CMK (cell line): ENCODE data around the gene CEL.
"Not testable (repeated sequence)": the region's sequence is repeated elsewhere in the genome, so short reads cannot be mapped to it uniquely, and the experiment has no call there.

ENCODE experiments used
- DNase-seq: peaks from one replicate; pipeline ENCODE4 v3.0.0-alpha.2; 2010; ENCODE audit warnings: low read depth

Gene CEL

GRCh38 chr9:133086212-133086860, 24.6 kb downstream of the CEL start:
- not testable (repeated sequence) for DNase-seq

GRCh38 chr9:133086894-133087293, 25.1 kb downstream of the CEL start:
- no peak for DNase-seq

DNA sequence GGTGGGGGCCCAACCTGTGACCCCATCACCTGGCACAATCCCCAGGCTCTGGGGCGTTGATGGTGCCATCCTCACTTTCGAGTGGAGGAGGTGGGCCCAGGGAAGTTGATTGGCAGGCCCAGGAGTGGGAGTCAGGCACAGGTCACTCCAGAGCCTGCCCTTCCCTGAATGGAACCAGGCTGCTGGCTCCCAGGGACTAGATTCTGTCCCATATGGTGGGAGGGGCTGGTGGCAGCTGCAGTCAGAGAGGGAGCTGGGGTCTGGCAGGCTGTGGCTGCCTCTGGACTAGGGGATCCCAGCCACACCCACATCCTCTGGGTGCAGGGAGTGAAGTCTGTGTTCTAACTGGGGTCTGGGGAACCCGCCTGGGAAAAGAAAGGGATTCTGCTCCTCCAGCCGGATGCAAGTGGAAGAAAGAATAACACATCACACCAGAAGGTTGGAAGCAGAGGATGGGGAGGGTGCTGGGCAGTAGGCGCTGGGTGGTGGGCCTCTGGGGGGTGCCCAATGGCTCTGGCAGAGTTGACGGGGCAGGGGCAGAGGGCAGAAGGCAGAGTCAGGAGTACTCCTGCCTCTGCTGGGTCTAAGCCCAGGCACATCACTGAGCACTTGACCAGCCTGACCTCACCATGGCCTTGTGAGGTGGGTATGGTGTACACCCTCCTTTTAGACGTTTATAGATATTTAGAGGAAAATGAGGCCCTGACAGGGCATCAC, 25.8 kb downstream of the CEL start:
- DNase-seq: no peak

GRCh38 chr9:133088146-133088750, 26.5 kb downstream of the CEL start:
- DNase-seq: no peak

DNA sequence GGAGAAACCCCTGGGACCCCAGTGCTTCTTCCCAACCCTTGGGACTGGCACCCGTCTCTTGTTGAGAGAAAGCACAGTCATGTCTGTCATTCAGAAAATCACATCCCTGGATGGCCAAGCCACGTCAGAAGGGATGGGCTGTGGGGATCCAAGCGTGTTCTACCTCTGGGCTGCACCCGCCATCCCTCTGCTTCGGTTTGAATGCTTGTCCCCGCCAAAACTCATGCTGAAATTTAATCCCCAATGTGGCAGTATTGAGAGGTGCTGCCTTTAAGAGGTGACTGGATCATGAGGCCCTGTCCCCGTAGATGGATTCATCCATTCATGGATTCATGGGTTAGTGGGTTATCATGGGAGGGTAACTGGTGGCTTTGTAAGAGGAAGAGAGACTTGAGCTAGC, 27.0 kb downstream of the CEL start:
- DNase-seq: no peak

- DNase-seq: no peak
These were observed 27.5 kb downstream of the CEL start for GRCh38 chr9:133089271-133089671.

- DNase-seq: no peak
These were observed 28.4 kb downstream of the CEL start for GRCh38 chr9:133090187-133090586.

GRCh38 chr9:133090752-133091385, 29.1 kb downstream of the CEL start:
- DNase-seq: no peak

- not testable (repeated sequence) for DNase-seq
These were observed 32.6 kb downstream of the CEL start for GRCh38 chr9:133094351-133094750.

DNA sequence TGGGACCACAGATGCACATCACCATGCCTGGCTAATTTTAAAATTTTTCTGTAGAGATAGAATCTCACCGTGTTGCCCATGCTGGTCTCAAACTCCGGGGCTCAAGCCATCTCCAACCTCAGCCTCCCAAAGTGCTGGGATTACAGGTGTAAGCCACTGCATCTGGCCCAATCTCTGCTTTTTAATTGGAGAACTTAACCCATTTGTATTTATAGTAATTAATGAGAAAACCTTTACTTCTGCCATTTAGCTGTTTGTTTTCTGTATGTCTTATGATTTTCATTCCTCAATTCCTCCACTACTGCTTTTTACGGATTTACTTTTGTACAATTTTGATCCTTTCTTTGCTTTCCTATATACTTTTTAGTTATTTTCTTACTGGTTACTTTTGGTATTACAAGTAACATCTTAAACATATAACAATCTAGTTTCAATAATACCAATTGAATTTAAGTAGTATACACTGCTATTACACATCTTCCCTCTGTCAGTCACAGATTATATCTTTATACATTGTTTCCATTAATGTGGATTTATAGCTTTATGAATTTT, 33.1 kb downstream of the CEL start:
- DNase-seq: no peak

- no peak for DNase-seq
These were observed 36.4 kb downstream of the CEL start for GRCh38 chr9:133098104-133098754.

- no peak for DNase-seq
These were observed 37.1 kb downstream of the CEL start for GRCh38 chr9:133098871-133099270.

GRCh38 chr9:133099726-133100505, 38.1 kb downstream of the CEL start:
- DNase-seq: no peak

DNA sequence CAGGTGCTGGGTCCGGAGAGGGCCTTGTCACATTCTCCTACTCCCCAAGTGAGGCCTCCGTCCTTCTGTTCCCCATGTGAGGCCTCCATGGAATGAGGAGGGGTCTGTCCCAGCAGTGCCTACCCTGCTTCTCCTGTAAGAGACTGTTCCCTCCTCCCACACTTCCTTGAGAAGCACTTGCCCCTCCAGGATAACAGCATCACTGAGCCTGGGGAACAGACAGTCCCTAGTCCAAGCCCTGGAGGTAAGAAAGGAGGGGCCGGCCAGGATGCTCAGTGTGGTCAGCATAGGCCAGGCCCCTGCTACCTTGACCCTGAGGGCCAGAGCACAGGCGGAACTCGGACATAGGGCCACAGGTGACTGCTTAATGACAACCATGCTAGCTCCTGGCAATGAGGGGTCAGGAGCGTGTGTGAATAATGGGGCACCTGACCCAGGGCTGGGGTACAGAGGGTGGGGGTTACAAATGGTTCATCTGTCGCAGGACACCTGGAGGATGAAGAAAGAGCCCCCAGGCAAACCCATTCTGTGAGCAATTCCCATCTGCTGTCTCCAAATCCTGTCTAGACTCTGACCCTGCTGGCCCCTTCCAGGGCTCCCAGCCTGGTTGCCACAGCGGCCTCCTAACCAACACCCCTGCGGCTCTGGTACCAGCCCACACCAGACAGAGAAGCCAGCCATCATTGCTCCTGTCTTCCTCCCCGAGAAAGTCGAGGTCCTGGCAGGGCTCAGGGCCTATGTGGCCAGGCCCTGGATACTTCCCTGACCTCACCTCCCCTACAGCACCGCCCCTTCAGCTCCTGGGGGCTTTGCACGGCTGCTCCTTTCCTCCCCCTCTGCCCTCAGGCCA, 39.0 kb downstream of the CEL start:
- DNase-seq: no peak

DNA sequence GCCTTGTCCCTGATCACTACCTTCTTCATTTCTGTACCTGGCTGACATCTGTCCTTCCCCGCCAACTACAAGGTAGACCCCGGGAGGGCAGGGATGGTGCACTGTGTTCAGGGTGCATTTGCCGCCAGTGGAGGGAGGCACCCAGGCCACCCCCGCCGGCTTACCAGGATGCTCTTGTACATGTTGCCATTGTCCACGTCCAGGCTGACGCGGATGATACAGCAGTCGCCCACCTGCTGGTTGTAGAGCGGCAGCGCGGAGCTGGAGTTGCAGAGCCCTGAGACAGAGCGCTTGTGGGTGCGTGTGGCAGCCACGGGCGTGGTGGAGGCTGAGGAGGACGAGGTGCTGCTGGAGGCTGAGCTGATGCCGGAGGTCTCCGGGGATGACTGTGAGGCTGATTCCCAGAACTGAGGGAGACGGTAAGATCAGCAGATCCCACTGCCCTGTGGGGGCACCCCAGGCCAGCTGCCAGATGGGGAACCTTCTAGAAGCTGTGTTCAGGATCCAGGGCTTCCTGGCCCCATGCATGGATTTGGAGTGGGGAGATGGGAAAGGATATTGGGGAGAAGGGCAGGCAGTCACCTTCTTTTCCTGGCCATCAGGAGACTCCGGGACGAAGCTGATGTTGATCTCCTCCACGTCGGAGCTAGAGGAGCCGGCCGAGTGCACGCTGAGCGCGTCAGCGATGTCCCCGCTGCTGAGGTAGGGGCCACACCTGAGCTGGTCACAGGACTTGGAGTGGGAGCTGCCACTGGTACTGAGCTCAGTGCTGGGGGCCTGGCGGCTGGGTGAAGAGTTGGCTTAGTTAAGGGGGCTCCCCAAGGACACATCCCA, 39.8 kb downstream of the CEL start:
- no peak for DNase-seq

GRCh38 chr9:133102190-133103021, 40.6 kb downstream of the CEL start:
- DNase-seq: no peak

- no peak for DNase-seq
These were observed 41.6 kb downstream of the CEL start for GRCh38 chr9:133103183-133103986.
